DMS114 treated with DMSO at 0.1 percent for 48 hours (cell line): ENCODE measurements around the gene ZNF423.

Source experiments
- DNase-seq: peaks from one replicate; lab custom pipeline; 2025; ENCODE audit not compliant: unreplicated experiment; lab: John Stamatoyannopoulos, UW

The ZNF423 gene

DNA sequence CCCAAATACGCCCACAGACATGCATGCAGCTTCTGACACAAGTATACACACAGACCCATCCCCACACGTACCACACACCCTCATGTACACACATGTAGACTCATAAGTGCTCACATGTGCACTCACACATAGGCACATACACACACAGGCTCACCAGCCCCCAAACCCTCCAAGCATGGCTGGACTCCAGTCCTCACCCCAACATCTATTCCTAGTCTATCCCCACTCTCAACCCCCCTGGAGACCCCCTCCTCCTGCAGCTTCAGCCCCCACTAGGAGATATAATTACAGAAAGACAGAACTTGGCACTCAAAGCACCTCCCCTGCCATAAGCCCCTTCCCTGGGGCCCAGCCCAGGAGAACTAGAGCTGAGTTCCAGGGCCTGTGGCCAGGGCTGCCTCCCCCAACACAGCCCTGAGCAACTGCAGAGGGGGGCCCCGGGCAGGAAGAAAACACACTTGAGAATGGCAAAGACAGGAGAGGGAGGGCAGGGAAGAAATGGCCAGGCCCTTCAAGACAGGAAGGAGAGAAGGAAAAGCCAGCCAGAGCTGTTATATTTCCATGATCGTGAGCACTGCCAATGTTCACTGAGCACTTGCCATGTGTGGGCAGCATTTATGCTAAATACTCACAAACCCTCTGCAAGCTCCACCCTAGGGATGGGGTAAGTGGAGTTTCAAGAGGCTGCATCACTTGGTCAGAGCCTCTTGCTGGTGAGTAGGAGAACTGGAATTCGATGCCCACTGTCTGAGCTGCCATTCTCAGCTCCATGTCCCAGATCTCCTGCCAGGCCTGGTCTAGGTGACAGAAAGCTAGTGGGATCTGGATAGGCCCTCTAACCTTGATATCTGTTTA lies 224.5 kb downstream of the ZNF423 start:
- no peak for DNase-seq

DNA sequence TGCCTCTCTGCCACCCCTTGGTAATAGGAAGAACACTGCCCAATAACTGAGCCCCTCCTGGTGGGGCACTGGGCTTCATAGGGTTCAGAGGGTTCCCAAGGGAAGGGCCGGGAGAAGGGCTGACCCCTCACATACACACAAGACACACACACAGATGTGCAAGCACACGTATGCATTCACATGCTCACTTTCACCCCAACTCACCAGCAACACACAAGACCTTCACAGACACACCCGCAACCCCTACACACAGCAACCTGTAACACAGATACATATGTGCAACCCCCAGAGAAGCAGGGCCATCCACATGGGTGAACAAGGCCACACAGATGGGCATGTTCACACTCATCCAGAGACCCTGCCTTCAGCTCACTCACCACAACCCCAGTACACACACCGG lies 225.1 kb downstream of the ZNF423 start:
- no peak for DNase-seq

- DNase-seq, result no peak
These were observed 226.1 kb downstream of the ZNF423 start for GRCh38 chr16:49629851-49630250.

GRCh38 chr16:49628148-49628547 lies 227.8 kb downstream of the ZNF423 start:
- DNase-seq, result no peak

DNA sequence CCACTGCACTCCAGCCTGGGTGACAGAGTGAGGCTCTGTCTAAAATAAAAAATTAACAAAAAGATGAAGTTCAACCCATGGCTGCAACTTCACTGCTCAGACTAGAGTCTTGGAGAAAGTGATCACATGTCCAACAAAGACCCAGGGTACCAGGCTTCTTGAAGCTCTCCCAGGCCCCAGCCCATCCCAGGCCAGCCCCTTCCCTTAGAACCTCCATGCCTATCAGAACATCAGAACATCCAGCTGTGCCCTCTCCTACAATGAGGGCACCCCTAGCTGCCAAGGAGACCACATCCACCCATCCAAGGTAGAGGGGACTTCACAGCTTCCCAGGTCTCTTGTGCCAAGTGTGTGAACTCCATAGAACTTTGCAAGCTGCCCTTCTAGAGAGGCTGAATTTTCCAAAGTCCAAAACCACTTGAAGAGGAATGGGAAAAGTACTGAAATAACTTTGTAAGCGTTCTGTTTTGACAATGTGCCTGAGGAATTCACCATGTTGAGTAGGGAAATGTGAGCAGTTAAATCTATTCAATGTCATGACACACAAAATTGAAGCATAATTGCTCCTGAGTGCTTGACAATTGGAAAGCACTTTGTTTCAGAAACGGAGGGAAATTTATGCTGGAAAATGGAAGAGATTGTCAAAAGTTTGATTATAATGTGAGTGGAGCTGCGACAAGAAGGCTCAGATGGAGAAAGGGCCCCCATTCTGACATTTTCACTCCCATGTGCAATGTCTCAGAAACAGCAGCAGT lies 230.4 kb downstream of the ZNF423 start:
- DNase-seq, result no peak

DNA sequence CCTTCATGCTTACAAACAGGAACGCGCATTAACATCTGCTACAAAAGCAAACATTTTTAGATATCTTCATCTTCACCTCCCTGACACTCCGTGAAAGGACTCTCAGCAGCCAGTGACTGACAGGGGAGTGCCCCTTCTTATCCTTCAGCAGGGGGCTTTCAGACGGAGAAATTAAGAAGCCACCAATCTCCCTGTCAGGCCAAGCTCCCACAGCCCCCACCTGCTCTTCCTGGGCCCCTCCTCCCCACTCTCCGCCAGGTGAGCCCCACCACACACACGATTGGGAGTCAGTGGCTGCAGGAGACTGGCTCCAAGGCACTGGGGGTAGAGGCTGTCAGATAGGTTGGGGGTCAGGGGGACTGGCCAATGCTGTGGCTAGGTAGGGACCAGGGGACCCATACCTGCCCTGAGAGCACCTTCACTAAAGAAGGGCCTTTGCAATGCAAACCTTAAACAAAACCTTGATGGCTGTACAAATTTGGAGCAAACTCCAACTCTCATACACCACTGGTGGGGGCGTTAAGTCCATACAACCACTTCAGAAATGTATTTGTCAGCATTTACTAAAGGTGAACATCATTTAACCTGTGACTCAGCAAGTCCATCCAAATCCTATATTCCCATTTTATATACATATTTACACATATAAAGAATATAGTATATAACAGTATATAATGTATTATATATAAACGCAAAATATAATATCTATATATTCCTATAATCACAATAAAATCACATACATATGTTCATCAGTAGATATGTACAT lies 232.2 kb downstream of the ZNF423 start:
- DNase-seq, result no peak

- no peak for DNase-seq
These were observed 233.2 kb downstream of the ZNF423 start for GRCh38 chr16:49622421-49623402.

- no peak for DNase-seq
These were observed 233.9 kb downstream of the ZNF423 start for GRCh38 chr16:49622084-49622390.

GRCh38 chr16:49621241-49622083 lies 234.4 kb downstream of the ZNF423 start:
- no peak for DNase-seq

DNA sequence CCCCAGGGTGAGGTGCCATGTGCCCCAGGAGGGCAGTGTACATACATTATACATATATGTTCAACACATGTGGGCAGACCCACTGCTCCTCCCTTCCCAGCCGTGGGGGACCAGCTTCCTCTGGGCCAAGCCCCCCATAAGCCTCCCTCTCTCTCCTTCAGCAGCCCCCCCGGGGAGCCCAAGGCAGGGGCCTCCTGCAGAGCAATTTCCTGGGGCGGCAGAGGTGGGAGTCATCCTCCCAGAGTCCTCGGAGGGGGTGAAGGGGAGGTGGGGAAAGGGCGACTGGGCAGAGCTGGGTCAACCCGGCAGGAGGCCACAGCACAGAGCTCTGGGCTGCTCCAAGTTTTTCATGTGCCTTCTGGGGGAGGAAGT lies 235.1 kb downstream of the ZNF423 start:
- DNase-seq, result no peak

- no peak for DNase-seq
These were observed 235.6 kb downstream of the ZNF423 start for GRCh38 chr16:49620158-49620868.

DNA sequence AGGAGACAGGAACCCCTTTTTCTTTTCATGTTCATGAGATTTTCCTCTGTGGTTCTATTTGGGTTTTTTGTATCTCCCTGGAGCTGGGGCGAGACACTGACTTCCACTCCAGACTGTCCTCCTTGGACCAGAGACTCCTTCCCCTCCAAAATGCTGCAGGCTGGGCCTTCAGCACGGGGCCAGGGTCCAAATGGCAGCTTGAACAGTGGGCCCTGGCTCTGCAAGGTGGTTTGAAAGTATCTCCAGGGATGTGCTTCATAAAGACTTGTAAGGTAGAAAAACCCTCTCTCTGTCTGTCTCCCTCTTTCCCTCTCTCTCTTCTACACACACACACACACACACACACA lies 236.1 kb downstream of the ZNF423 start:
- DNase-seq, result no peak

GRCh38 chr16:49618955-49619354 lies 237.0 kb downstream of the ZNF423 start:
- no peak for DNase-seq

DNA sequence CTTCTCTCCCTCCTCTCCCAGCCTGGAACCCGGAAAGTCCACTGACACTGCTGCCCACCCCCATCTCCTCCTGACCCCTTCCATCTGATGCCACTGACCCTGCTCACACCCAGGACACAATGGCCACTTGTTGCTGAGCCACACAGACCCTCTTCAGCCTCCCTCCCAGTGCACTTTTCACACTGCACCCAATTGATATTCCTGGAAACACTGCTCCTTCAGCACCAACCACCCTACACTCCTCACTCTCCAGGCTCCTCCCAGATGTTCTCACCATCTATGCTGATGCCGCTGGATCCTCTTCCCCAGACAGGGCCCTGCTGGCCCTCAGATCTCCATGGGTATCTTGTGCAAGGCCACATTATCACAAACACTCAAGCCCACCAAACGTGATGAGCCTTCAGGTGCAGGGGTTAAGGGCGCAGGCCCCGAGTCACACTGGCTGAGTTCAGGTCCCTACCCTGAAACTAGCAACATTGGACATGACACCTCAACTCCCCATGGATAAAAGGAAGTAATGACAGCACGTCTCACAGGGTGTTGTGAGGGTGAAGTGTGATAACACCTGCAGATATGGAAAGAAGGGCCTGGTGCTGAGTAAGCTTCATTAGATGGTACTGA lies 238.1 kb downstream of the ZNF423 start:
- DNase-seq, result no peak

GRCh38 chr16:49617016-49617629 lies 238.8 kb downstream of the ZNF423 start:
- no peak for DNase-seq

DNA sequence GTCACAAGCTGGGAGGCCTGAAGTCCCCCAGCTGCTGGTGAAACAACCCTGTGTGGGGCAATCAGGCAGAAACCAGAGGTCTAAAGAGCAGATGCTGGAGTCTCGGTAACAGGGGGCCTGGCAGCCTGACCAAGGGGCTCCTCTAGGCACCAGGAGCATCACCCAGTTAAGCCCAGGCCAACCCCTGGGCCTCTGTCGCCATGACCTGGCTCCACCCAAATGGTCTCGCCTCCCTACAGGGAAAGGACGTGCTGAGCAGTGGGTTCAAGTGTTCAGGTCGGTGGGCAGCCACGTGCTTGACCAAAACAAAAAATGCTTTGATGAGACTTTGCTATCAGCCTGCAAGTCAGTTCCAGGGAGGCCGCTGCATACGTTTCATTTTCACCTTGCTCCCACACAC lies 240.3 kb downstream of the ZNF423 start:
- DNase-seq, result no peak

- no peak for DNase-seq
These were observed 244.9 kb downstream of the ZNF423 start for GRCh38 chr16:49610983-49611382.

DNA sequence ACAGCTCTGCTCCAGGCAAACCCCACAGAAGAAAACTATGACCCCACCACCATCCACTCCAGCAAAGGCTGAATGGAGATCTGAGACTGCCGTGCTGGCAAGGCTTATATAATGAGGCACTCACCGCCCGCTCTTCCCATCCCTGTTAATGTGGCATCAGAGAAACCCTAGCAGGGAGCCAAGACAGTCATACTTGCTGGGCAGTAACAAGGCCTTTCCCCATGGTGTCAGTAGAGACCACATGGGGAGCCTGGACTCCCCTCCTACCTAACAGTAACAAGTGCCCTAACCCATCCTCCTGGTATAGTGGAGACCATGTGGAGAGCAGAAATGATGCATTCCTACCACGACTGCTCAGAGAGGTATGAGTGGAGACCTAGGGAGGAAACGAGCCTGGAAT lies 247.1 kb downstream of the ZNF423 start:
- DNase-seq, result peak; percentile 12
